ENCODE data around the gene CAMTA1.
"Not testable (repeated sequence)": the region's sequence is repeated elsewhere in the genome, so short reads cannot be mapped to it uniquely, and the experiment has no call there.

The CAMTA1 gene

DNA sequence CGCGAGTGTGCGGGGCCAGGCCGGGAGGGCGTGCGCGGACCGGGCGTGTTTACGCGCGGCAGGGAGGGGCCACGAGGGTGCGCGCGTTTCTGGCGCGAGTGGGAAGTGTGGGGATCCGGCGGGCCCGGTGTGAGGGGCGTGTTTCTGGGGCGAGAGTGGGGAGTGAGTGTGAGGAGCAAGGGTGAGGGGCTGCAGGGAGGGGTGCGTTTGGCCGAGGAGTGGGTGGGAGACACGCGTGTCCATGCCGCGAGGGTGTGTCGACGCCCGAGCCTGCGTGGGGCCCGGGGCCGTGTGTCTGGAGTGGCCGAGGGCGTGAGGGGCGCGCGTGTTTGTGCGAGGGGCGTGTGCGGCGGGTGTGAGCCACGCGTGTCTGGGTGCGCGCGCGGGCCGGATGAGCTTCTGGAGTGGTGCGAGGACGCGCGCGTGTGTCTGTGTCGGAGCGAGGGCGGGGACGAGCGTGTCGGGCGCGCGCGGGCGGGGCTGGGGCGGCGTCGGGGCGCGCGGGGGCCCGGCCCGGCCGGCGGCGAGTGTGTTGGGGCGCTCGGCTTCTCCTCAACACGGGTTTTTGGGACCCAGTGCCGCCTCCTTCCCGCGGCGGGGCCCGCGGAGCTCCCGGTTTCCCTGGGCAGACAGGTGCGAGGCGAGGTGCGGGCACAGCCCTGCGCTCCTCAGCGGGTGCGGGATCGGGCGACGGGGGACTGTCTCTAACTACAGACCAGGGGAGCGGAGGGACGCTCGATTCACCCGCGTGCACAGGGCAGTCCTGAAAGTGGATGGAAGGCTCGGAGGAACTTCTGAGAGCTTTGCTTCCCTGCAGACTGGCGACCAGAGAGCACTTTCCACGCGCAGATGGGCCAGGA lies 920.0 kb downstream of the CAMTA1 start:
- Mint-ChIP-seq H3K27ac (peak overlapping the region; percentile 52), H3K9me3 (no peaks in the 10 kb centered on the region), H3K4me3 (peak overlapping the region; percentile 66), H3K27me3 (peaks cover 80% of the 10 kb centered on the region), H3K36me3 (ENCODE audit: low read depth) (no peaks in the 10 kb centered on the region), H3K4me1 (ENCODE audit: low read depth) (peaks cover 14% of the 10 kb centered on the region)
- peak; percentile 45 for DNase-seq

- Mint-ChIP-seq H3K27me3 (peaks cover 81% of the 10 kb centered on the region), H3K4me1 (ENCODE audit: low read depth) (peaks cover 14% of the 10 kb centered on the region), H3K36me3 (ENCODE audit: low read depth) (no peaks in the 10 kb centered on the region), H3K27ac (peak overlapping the region; percentile 52), H3K4me3 (peak overlapping the region; percentile 66), H3K9me3 (no peaks in the 10 kb centered on the region)
- DNase-seq = no peak
Observed at GRCh38 chr1:7705908-7706216, 920.6 kb downstream of the CAMTA1 start.

GRCh38 chr1:7707527-7707926 lies 922.3 kb downstream of the CAMTA1 start:
- Mint-ChIP-seq H3K36me3 (ENCODE audit: low read depth) (no peaks in the 10 kb centered on the region), H3K27me3 (peaks cover 74% of the 10 kb centered on the region), H3K9me3 (no peaks in the 10 kb centered on the region), H3K4me3 (no peak overlapping the region), H3K4me1 (ENCODE audit: low read depth) (peaks cover 14% of the 10 kb centered on the region), H3K27ac (no peak overlapping the region)
- no peak for DNase-seq

- H3K4me3 Mint-ChIP-seq; H3K9me3 Mint-ChIP-seq; H3K27ac Mint-ChIP-seq; H3K36me3 Mint-ChIP-seq (ENCODE audit: low read depth); DNase-seq: not testable (repeated sequence)
- Mint-ChIP-seq H3K27me3 (peaks cover 74% of the 10 kb centered on the region), H3K4me1 (ENCODE audit: low read depth) (peaks cover 14% of the 10 kb centered on the region)
Observed at GRCh38 chr1:7708065-7708464, 922.8 kb downstream of the CAMTA1 start.

GRCh38 chr1:7710859-7711258 lies 925.6 kb downstream of the CAMTA1 start:
- peaks cover 7% of the 10 kb centered on the region for H3K4me1 Mint-ChIP-seq (ENCODE audit: low read depth)
- H3K27me3 Mint-ChIP-seq = peaks cover 65% of the 10 kb centered on the region
- H3K27ac Mint-ChIP-seq = no peak overlapping the region
- DNase-seq = no peak
- no peak overlapping the region for H3K4me3 Mint-ChIP-seq
- H3K9me3 Mint-ChIP-seq = no peaks in the 10 kb centered on the region
- H3K36me3 Mint-ChIP-seq (ENCODE audit: low read depth) = no peaks in the 10 kb centered on the region

GRCh38 chr1:7712731-7713323 lies 927.6 kb downstream of the CAMTA1 start:
- DNase-seq = no peak
- no peak overlapping the region for H3K4me3 Mint-ChIP-seq
- no peak overlapping the region for H3K27ac Mint-ChIP-seq
- peaks cover 54% of the 10 kb centered on the region for H3K27me3 Mint-ChIP-seq
- H3K4me1 Mint-ChIP-seq (ENCODE audit: low read depth) = no peaks in the 10 kb centered on the region
- H3K9me3 Mint-ChIP-seq = no peaks in the 10 kb centered on the region
- H3K36me3 Mint-ChIP-seq (ENCODE audit: low read depth) = no peaks in the 10 kb centered on the region

GRCh38 chr1:7716506-7716905 lies 931.3 kb downstream of the CAMTA1 start:
- Mint-ChIP-seq H3K9me3 (no peaks in the 10 kb centered on the region), H3K27me3 (peaks cover 42% of the 10 kb centered on the region), H3K36me3 (ENCODE audit: low read depth) (no peaks in the 10 kb centered on the region), H3K4me1 (ENCODE audit: low read depth) (no peaks in the 10 kb centered on the region), H3K27ac (no peak overlapping the region), H3K4me3 (no peak overlapping the region)
- no peak for DNase-seq

DNA sequence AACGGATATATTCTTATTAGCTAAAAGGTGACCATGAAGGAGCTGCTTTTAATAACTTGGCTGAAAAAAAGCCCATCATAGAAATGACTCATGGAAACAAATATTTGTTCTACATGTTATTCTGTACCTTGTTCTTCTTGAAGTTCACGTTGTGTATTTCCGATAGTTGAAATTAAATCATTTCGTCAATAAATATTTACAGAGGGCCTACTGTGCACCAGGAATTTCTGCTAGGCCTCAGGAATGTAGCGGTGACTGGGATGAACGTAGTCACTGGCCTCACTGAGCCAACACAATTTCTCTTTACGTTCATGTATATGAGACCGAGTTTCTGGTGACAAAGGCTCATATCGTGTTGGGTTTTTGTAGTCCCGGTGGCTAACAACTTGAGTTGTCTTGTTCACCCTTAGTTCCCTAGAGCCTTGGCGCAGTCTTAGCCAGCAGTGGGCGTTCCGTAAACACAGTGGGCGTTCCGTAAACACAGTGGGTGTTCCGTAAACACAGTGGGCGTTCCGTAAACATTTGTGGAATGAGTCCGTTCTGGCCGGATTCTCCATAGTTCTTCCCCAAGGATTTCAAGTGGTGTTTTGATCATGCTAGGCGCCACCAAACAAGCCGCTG lies 932.6 kb downstream of the CAMTA1 start:
- no peaks in the 10 kb centered on the region for H3K36me3 Mint-ChIP-seq (ENCODE audit: low read depth)

DNA sequence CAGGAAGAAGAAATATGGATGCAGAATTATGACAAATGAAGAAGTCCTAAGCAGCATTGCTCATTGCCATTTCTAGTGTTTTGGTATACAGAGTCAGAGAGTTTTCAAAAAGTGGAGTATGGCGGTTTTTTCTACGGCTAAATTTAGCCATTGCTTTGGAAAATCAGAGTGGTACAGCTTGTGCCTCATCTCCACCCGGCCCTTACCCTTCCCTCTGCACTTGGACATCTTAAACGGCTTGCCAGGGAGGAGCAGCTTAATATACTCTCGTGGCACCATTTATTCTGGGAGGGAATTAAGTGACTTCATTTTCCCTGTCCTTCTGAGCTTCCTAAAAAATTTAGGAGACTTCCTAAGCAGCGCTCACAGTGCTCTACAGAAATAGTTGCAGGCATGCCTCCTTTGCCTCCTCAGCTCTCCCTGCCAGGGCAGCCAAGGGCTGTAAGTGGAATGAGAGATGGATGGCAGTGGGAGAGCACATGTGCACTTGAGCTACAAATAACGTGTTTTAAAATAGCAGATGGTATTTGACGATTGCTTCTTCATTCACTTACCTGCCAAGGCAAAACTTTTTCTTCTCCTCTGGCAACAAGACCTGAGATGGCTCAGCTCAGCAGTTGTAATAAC lies 934.3 kb downstream of the CAMTA1 start:
- no peaks in the 10 kb centered on the region for H3K9me3 Mint-ChIP-seq
- DNase-seq = no peak
- H3K4me1 Mint-ChIP-seq (ENCODE audit: low read depth) = no peaks in the 10 kb centered on the region
- H3K4me3 Mint-ChIP-seq = no peak overlapping the region
- no peak overlapping the region for H3K27ac Mint-ChIP-seq
- peaks cover 33% of the 10 kb centered on the region for H3K27me3 Mint-ChIP-seq
- H3K36me3 Mint-ChIP-seq (ENCODE audit: low read depth) = no peaks in the 10 kb centered on the region

More for the DNA sequence above, 932.6 kb downstream of the CAMTA1 start:
- H3K27me3 Mint-ChIP-seq = peaks cover 36% of the 10 kb centered on the region
- H3K27ac Mint-ChIP-seq = no peak overlapping the region
- H3K4me3 Mint-ChIP-seq = no peak overlapping the region
- no peaks in the 10 kb centered on the region for H3K9me3 Mint-ChIP-seq
- no peaks in the 10 kb centered on the region for H3K4me1 Mint-ChIP-seq (ENCODE audit: low read depth)
- no peak for DNase-seq

DNA sequence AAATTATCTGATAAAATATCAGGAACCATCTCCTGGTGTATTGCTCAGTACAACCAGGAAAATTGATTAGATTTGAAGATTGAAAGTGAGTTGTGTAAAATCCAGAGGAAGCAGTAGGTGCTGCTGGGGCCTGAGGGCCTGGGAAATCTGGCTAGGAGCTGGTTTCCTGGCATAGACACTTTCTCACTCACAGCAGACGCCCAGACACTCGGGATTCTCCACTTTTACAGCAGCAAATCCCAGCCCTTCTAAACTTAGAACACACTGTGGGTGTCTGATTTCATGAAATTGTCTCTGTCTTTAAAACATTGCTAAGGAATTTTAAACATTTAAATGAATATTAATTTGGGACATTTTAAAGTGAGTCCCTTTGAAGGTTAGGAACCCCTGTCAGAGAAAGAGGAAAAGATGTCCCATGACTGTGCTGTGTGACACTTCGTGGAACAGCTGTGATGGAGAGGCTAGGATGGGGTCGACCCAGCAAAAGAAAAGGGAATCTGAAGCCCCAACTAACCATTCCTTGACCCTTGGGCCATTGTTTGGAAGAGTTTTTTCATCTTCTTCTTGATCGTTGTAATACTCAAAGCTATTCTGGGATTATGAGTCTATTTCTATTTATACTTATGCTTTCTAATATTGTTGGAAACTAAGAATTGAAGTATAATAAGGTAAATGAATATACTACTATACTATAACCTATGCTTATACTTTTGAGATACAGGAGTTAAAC lies 936.9 kb downstream of the CAMTA1 start:
- no peak overlapping the region for H3K27ac Mint-ChIP-seq
- H3K36me3 Mint-ChIP-seq (ENCODE audit: low read depth) = no peaks in the 10 kb centered on the region
- peaks cover 5% of the 10 kb centered on the region for H3K4me1 Mint-ChIP-seq (ENCODE audit: low read depth)
- no peak overlapping the region for H3K4me3 Mint-ChIP-seq
- H3K27me3 Mint-ChIP-seq = peaks cover 24% of the 10 kb centered on the region
- no peaks in the 10 kb centered on the region for H3K9me3 Mint-ChIP-seq
- DNase-seq = no peak

DNA sequence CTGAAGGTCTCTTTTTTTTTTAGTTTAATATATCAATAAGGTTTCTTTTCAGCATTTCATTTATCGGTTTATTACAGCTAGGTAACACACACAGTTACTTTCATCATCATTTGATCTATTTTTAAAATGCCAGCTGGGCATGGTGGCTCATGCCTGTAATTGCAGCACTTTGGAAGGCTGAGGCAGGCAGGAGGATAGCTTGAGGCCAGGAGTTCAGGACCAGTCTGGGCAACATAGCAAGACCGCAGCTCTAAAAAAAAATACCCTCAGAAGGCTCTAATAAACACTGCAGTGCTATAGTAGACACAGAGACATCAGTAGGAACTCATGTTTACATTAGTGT lies 937.4 kb downstream of the CAMTA1 start:
- Mint-ChIP-seq H3K4me1 (ENCODE audit: low read depth) (peaks cover 5% of the 10 kb centered on the region), H3K27ac (no peak overlapping the region), H3K36me3 (ENCODE audit: low read depth) (no peaks in the 10 kb centered on the region), H3K9me3 (no peaks in the 10 kb centered on the region), H3K4me3 (no peak overlapping the region), H3K27me3 (peaks cover 22% of the 10 kb centered on the region)
- no peak for DNase-seq

DNA sequence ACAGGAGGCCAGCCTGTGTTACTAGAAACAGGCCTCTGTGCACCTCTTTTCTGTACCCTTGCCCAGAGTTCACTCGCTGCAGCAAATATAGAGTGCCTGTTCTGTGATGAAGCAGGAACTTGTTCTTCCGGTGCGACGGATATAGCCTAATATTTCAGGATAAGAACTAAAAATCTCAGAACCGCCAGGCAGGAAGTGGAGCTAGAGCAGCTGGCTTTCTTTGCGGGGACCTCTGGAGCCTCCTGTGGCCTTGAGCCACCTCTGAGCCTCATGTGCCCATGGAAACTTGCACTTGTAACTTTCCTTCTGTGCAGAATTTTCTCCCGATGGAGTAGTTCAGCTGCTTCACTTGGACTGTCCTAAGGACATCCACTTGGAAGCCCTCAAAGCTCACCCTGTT lies 941.4 kb downstream of the CAMTA1 start:
- Mint-ChIP-seq H3K4me3 (no peak overlapping the region), H3K27me3 (peaks cover 7% of the 10 kb centered on the region), H3K27ac (peak overlapping the region; percentile 11), H3K4me1 (ENCODE audit: low read depth) (peaks cover 5% of the 10 kb centered on the region), H3K36me3 (ENCODE audit: low read depth) (no peaks in the 10 kb centered on the region), H3K9me3 (no peaks in the 10 kb centered on the region)
- no peak for DNase-seq

- Mint-ChIP-seq H3K4me3 (no peak overlapping the region), H3K36me3 (ENCODE audit: low read depth) (no peaks in the 10 kb centered on the region), H3K9me3 (no peaks in the 10 kb centered on the region), H3K27me3 (peaks cover 7% of the 10 kb centered on the region), H3K4me1 (ENCODE audit: low read depth) (peaks cover 5% of the 10 kb centered on the region), H3K27ac (no peak overlapping the region)
- DNase-seq = no peak
Observed at GRCh38 chr1:7727809-7728471, 942.7 kb downstream of the CAMTA1 start.

DNA sequence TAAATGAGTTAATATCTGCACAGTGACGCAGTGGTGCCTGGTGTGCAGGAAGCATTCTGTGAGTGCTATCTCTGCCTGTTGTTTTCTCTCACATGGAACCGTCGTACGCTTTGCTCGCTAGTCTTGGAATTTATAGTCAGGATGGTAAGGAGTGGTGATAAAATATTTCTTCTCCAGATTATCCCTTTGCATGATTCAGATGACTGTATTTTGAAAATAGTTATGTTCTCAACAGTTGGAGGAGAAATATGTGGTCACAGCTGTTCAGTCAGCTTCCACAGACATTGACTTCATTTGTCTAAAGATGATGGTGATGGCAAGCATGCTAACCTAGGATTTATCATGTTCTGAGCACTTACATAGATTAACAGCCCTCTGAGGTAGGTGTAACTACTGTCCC lies 944.5 kb downstream of the CAMTA1 start:
- Mint-ChIP-seq H3K4me1 (ENCODE audit: low read depth) (peaks cover 5% of the 10 kb centered on the region), H3K9me3 (no peaks in the 10 kb centered on the region), H3K36me3 (ENCODE audit: low read depth) (no peaks in the 10 kb centered on the region), H3K4me3 (no peak overlapping the region), H3K27me3 (peaks cover 11% of the 10 kb centered on the region), H3K27ac (no peak overlapping the region)
- DNase-seq = no peak
